GM23338 (cell line): ENCODE data around the gene POU2F3. TPM values are rescaled to one million over a fixed set of nuclear protein-coding genes. Genes with fewer than 3 reads are reported as not detected.

Experiments used
- ATAC-seq: fragments of 200-7000 bp; cut with Tn5 transposase; 3 replicates; pipeline ENCODE4 v1.9.1; 2020
- DNase-seq: peaks from one replicate; pipeline ENCODE4 v3.0.0-alpha.2; 2015; ENCODE audit warnings: low spot score
- H2AFZ ChIP-seq: fragments of 200-600 bp; sonication (generic); 2 replicates; pipeline ENCODE4 v1.8.0; 2016; ENCODE audit warnings: antibody characterized with exemption, mild to moderate bottlenecking, moderate library complexity
- H3F3A ChIP-seq: fragments of 200-600 bp; sonication (generic); replicated peaks from 2 replicates; pipeline ENCODE4 v1.8.0; 2017; ENCODE audit warnings: antibody characterized with exemption, mixed run types, low read depth
- H3K27ac ChIP-seq: fragments of 200-600 bp; sonication (generic); 2 replicates; pipeline ENCODE4 v1.6.1; 2016; ENCODE audit warnings: low read depth
- H3K27me3 ChIP-seq: fragments of 200-600 bp; sonication (generic); 2 replicates; pipeline ENCODE4 v1.8.0; 2016; ENCODE audit warnings: mild to moderate bottlenecking, mixed run types, moderate library complexity; ENCODE audit not compliant: insufficient read depth
- H3K36me3 ChIP-seq: fragments of 200-600 bp; sonication (generic); 2 replicates; pipeline ENCODE4 v1.8.0; 2016; ENCODE audit warnings: mild to moderate bottlenecking; ENCODE audit not compliant: insufficient read depth
- H3K4me1 ChIP-seq: fragments of 200-600 bp; sonication (generic); 2 replicates; pipeline ENCODE4 v1.8.0; 2016; ENCODE audit warnings: mild to moderate bottlenecking, moderate library complexity; ENCODE audit not compliant: insufficient read depth
- H3K4me2 ChIP-seq: fragments of 200-600 bp; sonication (generic); 2 replicates; pipeline ENCODE4 v1.7.1; 2017; ENCODE audit warnings: mixed run types
- H3K4me3 ChIP-seq: fragments of 200-600 bp; sonication (generic); 2 replicates; pipeline ENCODE4 v1.6.1; 2016; ENCODE audit warnings: mixed run types
- H3K79me2 ChIP-seq: fragments of 200-600 bp; sonication (generic); replicated peaks from 2 replicates; pipeline ENCODE4 v1.8.0; 2017; ENCODE audit warnings: mild to moderate bottlenecking; ENCODE audit not compliant: insufficient read depth
- H3K9me2 ChIP-seq: fragments of 200-600 bp; sonication (generic); 2 replicates; pipeline ENCODE4 v1.8.0; 2017; ENCODE audit not compliant: insufficient read depth
- H4K20me1 ChIP-seq: fragments of 200-600 bp; sonication (generic); replicated peaks from 2 replicates; pipeline ENCODE4 v1.8.0; 2017; ENCODE audit warnings: mild to moderate bottlenecking; ENCODE audit not compliant: insufficient read depth
- H3K27ac Mint-ChIP-seq: 2 replicates; pipeline ENCODE4 v1.8.0; 2020; ENCODE audit warnings: inconsistent platforms, mild to moderate bottlenecking, moderate library complexity, mixed read lengths
- H3K27me3 Mint-ChIP-seq: 3 replicates; pipeline ENCODE4 v1.8.0; 2022; ENCODE audit warnings: low read depth, mild to moderate bottlenecking, moderate library complexity, mixed read lengths, inconsistent platforms; ENCODE audit not compliant: insufficient read depth, poor library complexity
- H3K36me3 Mint-ChIP-seq: 3 replicates; pipeline ENCODE4 v1.8.0; 2021; ENCODE audit warnings: low read depth, mild to moderate bottlenecking, inconsistent platforms, moderate library complexity, mixed read lengths
- H3K4me1 Mint-ChIP-seq: 3 replicates; pipeline ENCODE4 v1.8.0; 2020; ENCODE audit warnings: mild to moderate bottlenecking, inconsistent platforms, mixed read lengths
- H3K4me3 Mint-ChIP-seq: 3 replicates; pipeline ENCODE4 v1.8.0; 2021; ENCODE audit warnings: moderate library complexity, mild to moderate bottlenecking, inconsistent platforms, mixed read lengths
- H3K9me3 Mint-ChIP-seq: 3 replicates; pipeline ENCODE4 v1.8.0; 2020; ENCODE audit warnings: moderate library complexity, mild to moderate bottlenecking, inconsistent platforms, mixed read lengths
- CREB1 ChIP-seq: fragments of 250-450 bp; sonication (Bioruptor Pico); IDR thresholded peaks from 2 replicates; pipeline ENCODE4 v1.5.0; 2020; ENCODE audit warnings: low read depth, mild to moderate bottlenecking, moderate library complexity
- CTCF ChIP-seq, 2 experiments: fragments of 200-600 bp in 1 of 2; sonication (generic) in 1 of 2; conservative IDR thresholded peaks; 2 replicates each; pipeline versions ENCODE4 v1.5.1 to v1.6.1; 2016 to 2017; ENCODE audit warnings: antibody characterized with exemption in 2 of 2, low read depth in 2 of 2, mild to moderate bottlenecking in 2 of 2, moderate library complexity in 1 of 2
- ETS1 ChIP-seq: IDR thresholded peaks from 2 replicates; pipeline ENCODE4 v1.6.1; 2016; ENCODE audit warnings: antibody characterized with exemption
- EZH2 ChIP-seq: fragments of 200-600 bp; sonication (generic); IDR thresholded peaks from one replicate; pipeline ENCODE4 v1.8.0; 2017; ENCODE audit warnings: antibody characterized with exemption, mild to moderate bottlenecking, low read depth; ENCODE audit not compliant: unreplicated experiment
- EZH2phosphoT487 ChIP-seq: fragments of 200-600 bp; sonication (generic); IDR thresholded peaks from one replicate; pipeline ENCODE4 v1.8.1; 2018; ENCODE audit warnings: antibody characterized with exemption; ENCODE audit not compliant: unreplicated experiment
- JUNB ChIP-seq: IDR thresholded peaks from one replicate; pipeline ENCODE4 v1.6.1; 2016; ENCODE audit warnings: antibody characterized with exemption; ENCODE audit not compliant: unreplicated experiment
- NANOG ChIP-seq: IDR thresholded peaks from 2 replicates; pipeline ENCODE4 v1.6.1; 2016; ENCODE audit warnings: antibody characterized with exemption, borderline replicate concordance
- POLR2AphosphoS5 ChIP-seq: IDR thresholded peaks from 2 replicates; pipeline ENCODE4 v1.6.1; 2016; ENCODE audit warnings: antibody characterized with exemption, low read depth
- REST ChIP-seq: IDR thresholded peaks from one replicate; pipeline ENCODE4 v1.6.1; 2018; ENCODE audit warnings: antibody characterized with exemption; ENCODE audit not compliant: unreplicated experiment
- STAT1 ChIP-seq: IDR thresholded peaks from one replicate; pipeline ENCODE4 v1.6.1; 2016; ENCODE audit warnings: antibody characterized with exemption; ENCODE audit not compliant: unreplicated experiment
- ZNF114 ChIP-seq: fragments of 250-450 bp; sonication (Bioruptor Pico); IDR thresholded peaks from 2 replicates; pipeline ENCODE4 v1.5.0; 2020; ENCODE audit warnings: mild to moderate bottlenecking, moderate library complexity
- ZNF331 ChIP-seq: fragments of 250-450 bp; sonication (Bioruptor Pico); IDR thresholded peaks from 2 replicates; pipeline ENCODE4 v1.5.0; 2020; ENCODE audit warnings: low read depth, mild to moderate bottlenecking, moderate library complexity
- ZNF462 ChIP-seq: fragments of 250-450 bp; sonication (Bioruptor Pico); IDR thresholded peaks from 2 replicates; pipeline ENCODE4 v1.5.0; 2020; ENCODE audit warnings: mild to moderate bottlenecking, moderate library complexity
- polyA plus RNA-seq: library from polyadenylated mRNA; unstranded; fragments of >200 nt; fragmentation: Nextera tagmentation; extraction: Ambion mirVana; gene quantifications from 2 replicates; pipeline ENCODE4 v1.2.1, GENCODE V29; 2016
- total RNA-seq: library from RNA; depleted of rRNA; stranded (reverse); fragments of >200 nt; shearing (Covaris generic); gene quantifications from 2 replicates; pipeline ENCODE4 v1.2.3, GENCODE V29; 2014

Gene POU2F3
- total and polyA plus RNA-seq, 2 experiments from 2014 or later: 0.45 to 0.79 TPM

GRCh38 chr11:120271672-120272071 lies 31.7 kb downstream of the POU2F3 start:
- Mint-ChIP-seq H3K36me3 (no peaks in the 10 kb centered on the region), H3K4me3 (no peak overlapping the region), H3K27ac (no peak overlapping the region), H3K4me1 (peaks cover 9% of the 10 kb centered on the region), H3K27me3 (peaks cover 8% of the 10 kb centered on the region), H3K9me3 (no peaks in the 10 kb centered on the region)
- Histone ChIP-seq H3K4me1 (no peaks in the 10 kb centered on the region), H3F3A (no peaks in the 10 kb centered on the region), H3K79me2 (no peaks in the 10 kb centered on the region), H3K4me2 (no peak overlapping the region), H4K20me1 (no peaks in the 10 kb centered on the region), H3K27ac (no peak overlapping the region), H3K36me3 (no peaks in the 10 kb centered on the region), H3K4me3 (no peak overlapping the region), H3K9me2 (0 out of 2 replicates have a peak, but pooled peaks cover 3% of the 10 kb centered on the region), H3K27me3 (no peaks in the 10 kb centered on the region), H2AFZ (no peak overlapping the region)
- ATAC-seq: no peak
- DNase-seq: no peak
- TF ChIP-seq EZH2phosphoT487 (no peak), ZNF462 (no peak), CREB1 (no peak), EZH2 (no peak), ZNF331 (CRISPR knock-in tag) (no peak), NANOG (no peak), ZNF114 (no peak), POLR2AphosphoS5 (no peak), ETS1 (no peak), STAT1 (no peak), REST (no peak), CTCF (conservative IDR thresholded peaks at IDR 0.05; ENCODE audit: low read depth in 2 of 2) (no peak), JUNB (no peak)
